LNCAP (cell line): ENCODE results near the gene WDHD1.

Experiments
- TF ChIP-seq, protein P1 (sequence below): fragments of 450-650 bp; IDR thresholded peaks from 2 replicates; pipeline ENCODE4 v1.5.1; 2017; ENCODE audit warnings: mild to moderate bottlenecking

Gene WDHD1

DNA sequence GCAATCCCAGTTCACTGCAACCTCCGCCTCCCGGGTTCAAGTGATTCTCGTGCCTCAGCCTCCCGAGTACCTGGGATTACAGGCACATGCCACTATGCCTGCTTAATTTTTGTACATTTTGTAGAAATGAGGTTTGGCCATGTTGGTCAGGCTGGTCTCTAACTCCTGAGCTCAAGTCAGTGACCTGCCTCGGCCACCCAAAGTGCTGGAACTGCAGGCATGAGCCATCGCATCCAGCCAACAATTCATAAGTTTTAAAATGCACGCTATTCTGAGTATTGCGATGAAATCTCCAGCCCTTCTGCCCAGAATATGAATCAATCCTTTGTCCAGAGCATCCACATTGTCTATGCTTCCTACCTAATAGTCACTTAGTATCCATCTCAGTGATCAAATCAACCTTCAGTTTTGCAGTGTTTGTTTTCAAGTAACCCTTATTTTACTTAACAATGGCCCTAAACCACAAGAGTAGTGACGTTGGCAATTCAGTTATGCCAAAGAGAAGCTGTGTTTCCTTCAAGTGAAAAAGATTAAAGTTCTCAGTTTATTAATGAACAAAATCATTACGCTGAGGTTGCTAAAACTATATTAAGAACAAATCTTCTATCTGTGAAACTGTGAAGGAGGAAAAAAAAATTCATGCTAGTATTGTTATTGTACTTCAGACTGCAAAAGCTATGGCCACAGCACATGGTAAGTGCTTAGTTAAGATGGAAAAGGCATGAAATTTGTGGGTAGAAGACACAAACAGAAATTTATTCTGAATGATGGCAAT is 135.2 kb downstream of the WDHD1 start:
- TF ChIP-seq, protein P1, sequence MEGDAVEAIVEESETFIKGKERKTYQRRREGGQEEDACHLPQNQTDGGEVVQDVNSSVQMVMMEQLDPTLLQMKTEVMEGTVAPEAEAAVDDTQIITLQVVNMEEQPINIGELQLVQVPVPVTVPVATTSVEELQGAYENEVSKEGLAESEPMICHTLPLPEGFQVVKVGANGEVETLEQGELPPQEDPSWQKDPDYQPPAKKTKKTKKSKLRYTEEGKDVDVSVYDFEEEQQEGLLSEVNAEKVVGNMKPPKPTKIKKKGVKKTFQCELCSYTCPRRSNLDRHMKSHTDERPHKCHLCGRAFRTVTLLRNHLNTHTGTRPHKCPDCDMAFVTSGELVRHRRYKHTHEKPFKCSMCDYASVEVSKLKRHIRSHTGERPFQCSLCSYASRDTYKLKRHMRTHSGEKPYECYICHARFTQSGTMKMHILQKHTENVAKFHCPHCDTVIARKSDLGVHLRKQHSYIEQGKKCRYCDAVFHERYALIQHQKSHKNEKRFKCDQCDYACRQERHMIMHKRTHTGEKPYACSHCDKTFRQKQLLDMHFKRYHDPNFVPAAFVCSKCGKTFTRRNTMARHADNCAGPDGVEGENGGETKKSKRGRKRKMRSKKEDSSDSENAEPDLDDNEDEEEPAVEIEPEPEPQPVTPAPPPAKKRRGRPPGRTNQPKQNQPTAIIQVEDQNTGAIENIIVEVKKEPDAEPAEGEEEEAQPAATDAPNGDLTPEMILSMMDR = no peak

DNA sequence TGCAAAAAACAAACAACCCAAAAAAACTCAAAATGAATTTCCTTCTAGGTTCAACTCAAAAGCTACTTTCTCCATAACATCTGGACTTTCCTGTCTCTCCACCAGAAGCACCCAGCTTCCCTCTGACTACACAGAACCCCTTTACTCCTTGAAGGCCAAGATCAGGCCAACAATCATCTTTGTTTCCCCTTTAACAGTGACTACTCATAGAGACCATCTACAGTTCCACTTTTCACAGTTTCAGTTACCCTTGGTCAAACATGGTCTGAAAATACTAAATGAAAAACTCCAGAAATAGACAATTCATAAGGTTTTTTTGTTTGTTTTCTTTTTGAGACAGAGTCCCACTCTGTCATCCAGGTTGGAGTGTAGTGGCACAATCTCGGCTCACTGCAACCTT is 136.1 kb downstream of the WDHD1 start:
- TF ChIP-seq, protein P1 = no peak

DNA sequence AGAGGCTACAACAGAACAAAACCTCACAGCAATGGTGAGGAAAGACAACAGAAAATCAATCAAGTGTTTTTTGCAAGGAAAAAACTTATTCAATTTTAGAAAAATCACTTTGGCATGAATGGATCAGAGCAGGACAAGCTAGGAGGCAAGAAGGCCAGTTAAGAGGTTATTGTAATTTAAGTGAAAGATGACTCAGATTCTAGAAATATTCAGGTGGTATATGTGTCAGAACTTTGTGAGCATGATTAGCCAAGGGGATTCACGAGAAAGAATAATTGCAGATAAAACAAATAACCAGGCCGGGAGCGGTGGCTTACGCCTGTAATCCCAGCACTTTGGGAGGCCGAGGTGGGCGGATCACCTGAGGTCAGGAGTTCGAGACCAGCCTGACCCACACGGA is 137.0 kb downstream of the WDHD1 start:
- TF ChIP-seq, protein P1 = no peak
